Stimulated activated naive CD4-positive, alpha-beta T cell (primary cell): ENCODE results near the gene PMM1.
A peak's percentile ranks its signal among the peaks of the same experiment; 100 is the strongest.
"Not testable (repeated sequence)": the region's sequence is repeated elsewhere in the genome, so short reads cannot be mapped to it uniquely, and the experiment has no call there.

ENCODE experiments used
- DNase-seq, 6 experiments: peaks; one replicate each; lab custom pipeline; 2025; lab: John Stamatoyannopoulos, UW

PMM1 gene

GRCh38 chr22:41596776-41597634 is 7.4 kb upstream of the PMM1 start:
- DNase-seq: peak in 4 of 6 experiments; percentile 2 to 28 (median 16)

GRCh38 chr22:41595703-41596102 is 6.1 kb upstream of the PMM1 start:
- DNase-seq: no peak

GRCh38 chr22:41593336-41593960 is 3.8 kb upstream of the PMM1 start:
- DNase-seq: not testable (repeated sequence)

GRCh38 chr22:41587347-41587723 is 2.3 kb downstream of the PMM1 start:
- DNase-seq: no peak

- no peak for DNase-seq
Observed at GRCh38 chr22:41585898-41586297, 3.7 kb downstream of the PMM1 start.

- no peak for DNase-seq
Observed at GRCh38 chr22:41584881-41585280, 4.8 kb downstream of the PMM1 start.

GRCh38 chr22:41582694-41583093 is 6.9 kb downstream of the PMM1 start:
- no peak for DNase-seq

GRCh38 chr22:41579997-41580355 is 9.7 kb downstream of the PMM1 start:
- DNase-seq: no peak

- DNase-seq: no peak
Observed at GRCh38 chr22:41579297-41579996, 10.2 kb downstream of the PMM1 start.

GRCh38 chr22:41578818-41579217 is 10.8 kb downstream of the PMM1 start:
- no peak for DNase-seq

GRCh38 chr22:41578114-41578513 is 11.5 kb downstream of the PMM1 start:
- DNase-seq: no peak

GRCh38 chr22:41576877-41577276 is 12.8 kb downstream of the PMM1 start:
- peak in 4 of 6 experiments; percentile 2 to 25 (median 13) for DNase-seq

GRCh38 chr22:41575533-41575932 is 14.1 kb downstream of the PMM1 start:
- DNase-seq: no peak

GRCh38 chr22:41574847-41575381 is 14.7 kb downstream of the PMM1 start:
- no peak for DNase-seq

- no peak for DNase-seq
Observed at GRCh38 chr22:41573677-41574076, 16.0 kb downstream of the PMM1 start.

- DNase-seq: not testable (repeated sequence)
Observed at GRCh38 chr22:41572305-41572704, 17.3 kb downstream of the PMM1 start.

GRCh38 chr22:41571786-41572185 is 17.9 kb downstream of the PMM1 start:
- DNase-seq: no peak

GRCh38 chr22:41570221-41570620 is 19.4 kb downstream of the PMM1 start:
- DNase-seq: no peak

- DNase-seq: no peak
Observed at GRCh38 chr22:41568811-41569210, 20.8 kb downstream of the PMM1 start.

- DNase-seq: no peak
Observed at GRCh38 chr22:41567512-41567768, 22.2 kb downstream of the PMM1 start.

GRCh38 chr22:41565403-41566054 is 24.1 kb downstream of the PMM1 start:
- no peak for DNase-seq

GRCh38 chr22:41564563-41564962 is 25.1 kb downstream of the PMM1 start:
- DNase-seq: no peak
